ENCODE measurements around the gene MLXIP. TPM values are rescaled to one million over a fixed set of nuclear protein-coding genes. Genes with fewer than 3 reads are reported as not detected.

The MLXIP gene
- total and polyA plus RNA-seq, 2 of the 8 experiments (the other 6 are each of a cell fraction or from before 2014, with no cell fraction given), result 5.5 to 40.5 TPM

DNA sequence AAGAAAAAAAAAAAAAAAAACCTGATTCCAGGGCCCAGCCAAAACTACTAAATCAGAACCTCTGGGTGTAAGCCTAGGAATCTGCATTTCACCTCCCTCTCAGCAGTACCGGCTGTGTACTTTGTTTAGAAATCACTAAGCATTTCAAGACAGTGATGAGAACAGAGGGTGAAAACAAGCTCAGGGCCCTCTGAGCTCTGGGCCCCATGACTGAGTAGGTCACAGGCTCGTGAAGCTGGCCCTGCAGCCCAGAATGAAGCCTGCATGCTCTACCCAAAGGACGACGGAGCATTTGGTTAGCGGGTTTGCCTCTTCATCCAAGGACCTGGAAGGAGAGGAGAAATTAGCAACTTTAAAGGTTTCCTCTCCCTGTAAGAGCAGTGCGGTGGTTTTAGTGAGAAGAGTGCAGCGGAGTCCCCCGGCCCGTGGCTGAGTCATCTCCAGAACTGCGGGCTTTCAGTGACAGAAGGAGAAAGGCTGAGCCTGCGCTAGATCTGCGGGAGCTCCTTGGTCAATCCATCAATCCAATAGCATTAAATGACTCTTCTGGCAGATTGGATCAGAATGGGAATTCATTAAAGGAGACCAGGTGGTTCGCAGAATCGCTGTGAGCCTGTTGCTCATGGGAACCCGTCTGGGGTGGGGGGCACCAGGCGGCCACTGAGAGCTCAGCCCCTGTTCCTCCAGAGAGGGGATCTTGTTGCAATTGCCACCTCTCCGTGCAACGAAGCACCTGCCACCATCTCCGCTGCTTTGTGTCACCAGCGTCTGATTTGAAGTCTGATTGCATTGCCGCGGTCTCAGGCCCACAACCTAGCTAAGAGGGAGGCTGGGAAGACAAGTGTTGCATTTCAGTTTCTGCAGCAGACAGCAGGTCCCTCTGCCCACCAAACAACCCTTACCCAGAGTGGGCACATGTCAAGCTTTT, 88.1 kb downstream of the MLXIP start:
- H3K9me3 ChIP-seq (ENCODE audit: insufficient read depth in 2 of 2, low read depth in 1 of 2, low read length in 1 of 2), result no peaks in the 10 kb centered on the region
- H3K79me1 ChIP-seq (ENCODE audit: low read depth, low read length), result no peaks in the 10 kb centered on the region
- no peak overlapping the region for H3K27ac ChIP-seq (ENCODE audit: low read depth, low read length)
- H3K56ac ChIP-seq (replicated peaks; ENCODE audit: insufficient read length, low read depth, low read length), result no peak overlapping the region
- no peaks in the 10 kb centered on the region for H3K23me2 ChIP-seq (ENCODE audit: low read depth, low read length)
- ChIA-PET POLR2A (ENCODE audit: partially characterized antibody) (interaction anchor here (0.6 kb wide), 1 partner anchor 205 kb away, joined by 4 read pairs; no protein-coding TSS in a partner anchor), CTCF (ENCODE audit: partially characterized antibody) (interaction anchor here (0.6 to 2.5 kb wide), 14 partner anchors 8 to 1161 kb away, joined by 3 to 8 read pairs (median 4); no protein-coding TSS in a partner anchor)
- no peaks in the 10 kb centered on the region for H3K79me2 ChIP-seq (ENCODE audit: control insufficient read depth in 1 of 2, insufficient read depth in 2 of 2, low read length in 2 of 2)
- WGBS, 2 experiments (ENCODE audit: extremely low coverage in 1 of 2, insufficient coverage in 1 of 2, insufficient read length in 1 of 2, insufficient replicate concordance in 2 of 2, low coverage in 1 of 2, low lambda C conversion rate in 2 of 2, missing lambda C conversion rate in 1 of 2), result 92% methylated on average over 22 of the region's 22 CpGs; no CpG with 5 or more reads in 1 of the 2 experiments
- H4K91ac ChIP-seq (replicated peaks; ENCODE audit: insufficient read length, low read length), result no peak overlapping the region
- no peak overlapping the region for H3K4ac ChIP-seq (replicated peaks; ENCODE audit: insufficient read length, low read depth, low read length)
- H4K8ac ChIP-seq (ENCODE audit: extremely low read depth, insufficient read depth, low read length), result no peak overlapping the region
- H2BK15ac ChIP-seq (ENCODE audit: low read length), result no peak overlapping the region
- H4K5ac ChIP-seq (ENCODE audit: insufficient read length, low read depth, low read length), result no peak overlapping the region
- H2AFZ ChIP-seq (ENCODE audit: low read length), result no peak overlapping the region
- no peak overlapping the region for H2BK5ac ChIP-seq (ENCODE audit: low read depth, low read length)
- no peak overlapping the region for H3K23ac ChIP-seq (ENCODE audit: insufficient read length)
- no peak overlapping the region for H2BK120ac ChIP-seq (replicated peaks; ENCODE audit: low read depth, low read length)
- H3K14ac ChIP-seq (ENCODE audit: insufficient read length), result no peak overlapping the region
- TF ChIP-seq CBX5 (IDR thresholded peaks at IDR 0.05; ENCODE audit: low read depth, low read length) (no peak), NANOG (IDR thresholded peaks at IDR 0.05; ENCODE audit: insufficient read depth, low read depth, low read length, poor library complexity, severe bottlenecking) (no peak), RBBP5 (IDR thresholded peaks at IDR 0.05; ENCODE audit: borderline replicate concordance, low read depth, low read length) (no peak), SIX5 (IDR thresholded peaks at IDR 0.05; ENCODE audit: low read depth, low read length) (no peak), CREB1 (IDR thresholded peaks at IDR 0.05) (no peak), HDAC6 (IDR thresholded peaks at IDR 0.05; ENCODE audit: low read depth, low read length) (no peak), BACH1 (IDR thresholded peaks at IDR 0.05; ENCODE audit: low read length) (no peak), HDAC2 (IDR thresholded peaks at IDR 0.05; ENCODE audit: borderline replicate concordance in 1 of 2, low read depth in 2 of 2, low read length in 2 of 2) (no peak), KDM1A (IDR thresholded peaks at IDR 0.05; ENCODE audit: borderline replicate concordance, low read length) (no peak)
- TF ChIP-seq, protein P1, sequence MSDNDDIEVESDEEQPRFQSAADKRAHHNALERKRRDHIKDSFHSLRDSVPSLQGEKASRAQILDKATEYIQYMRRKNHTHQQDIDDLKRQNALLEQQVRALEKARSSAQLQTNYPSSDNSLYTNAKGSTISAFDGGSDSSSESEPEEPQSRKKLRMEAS (IDR thresholded peaks at IDR 0.05), result no peak
- no peak overlapping the region for H3K9ac ChIP-seq (replicated peaks in 1 of 4; ENCODE audit: extremely low read depth in 1 of 4, low read depth in 3 of 4, low read length in 3 of 4)
- H2BK20ac ChIP-seq (ENCODE audit: low read length), result no peak overlapping the region
- H3K18ac ChIP-seq (ENCODE audit: extremely low read depth, low read length), result no peak overlapping the region
- H2AK5ac ChIP-seq (ENCODE audit: low read depth, low read length), result no peak overlapping the region
- no peak for DNase-seq (ENCODE audit: low read depth in 1 of 2, low spot score in 2 of 2)
- no peak overlapping the region for H3K4me3 ChIP-seq (ENCODE audit: extremely low read depth in 1 of 4, insufficient read depth in 2 of 4, low read depth in 3 of 4, low read length in 4 of 4)
- no peaks in the 10 kb centered on the region; a peak in 1 of 7 replicates for H3K4me1 ChIP-seq (replicated peaks in 1 of 4; ENCODE audit: control insufficient read depth in 3 of 4, insufficient read depth in 4 of 4, low read length in 3 of 4)
- H2BK12ac ChIP-seq (ENCODE audit: low read depth, low read length), result no peak overlapping the region
- no peak for FAIRE-seq
- no peaks in the 10 kb centered on the region for H4K20me1 ChIP-seq (replicated peaks in 1 of 2; ENCODE audit: control insufficient read depth in 1 of 2, insufficient read depth in 2 of 2, low read length in 2 of 2)
- no peaks in the 10 kb centered on the region for H3K36me3 ChIP-seq (ENCODE audit: control insufficient read depth in 2 of 4, insufficient read depth in 4 of 4, low read length in 3 of 4)
- H3K4me2 ChIP-seq (ENCODE audit: insufficient read depth in 1 of 2, low read depth in 2 of 2, low read length in 2 of 2), result no peak overlapping the region
- H3K27me3 ChIP-seq (replicated peaks in 1 of 4; ENCODE audit: control insufficient read depth in 3 of 4, extremely low read depth in 1 of 4, insufficient read depth in 3 of 4, low read length in 3 of 4), result no peaks in the 10 kb centered on the region
